Measurements from ENCODE around the gene CDC25B.

CDC25B gene

GRCh38 chr20:3797592-3798372 lies 1.7 kb downstream of the CDC25B start:
- DNase-seq: no peak
- Histone ChIP-seq H4K5ac (ENCODE audit: low read length) (no peak overlapping the region), H2BK15ac (replicated peaks; ENCODE audit: low read depth) (no peak overlapping the region), H2BK5ac (ENCODE audit: low read length) (no peak overlapping the region), H2BK120ac (ENCODE audit: low read depth, low read length) (no peak overlapping the region), H2AK5ac (ENCODE audit: low read length) (no peak overlapping the region), H3K4me1 (ENCODE audit: control insufficient read depth, low read depth, low read length) (peaks cover 13% of the 10 kb centered on the region), H3K4me2 (ENCODE audit: low read length) (no peak overlapping the region), H3K4me3 (ENCODE audit: low read length) (no peak overlapping the region), H3K36me3 (ENCODE audit: control insufficient read depth, insufficient read depth, low read length) (peaks cover 1% of the 10 kb centered on the region), H3K18ac (ENCODE audit: low read length) (no peak overlapping the region), H3K56ac (ENCODE audit: low read length) (peak overlapping the region; percentile 49), H3K79me1 (ENCODE audit: low read length) (peaks cover 1% of the 10 kb centered on the region), H3K4ac (ENCODE audit: low read depth, low read length) (no peak overlapping the region), H3K23ac (ENCODE audit: low read length) (no peak overlapping the region), H3K9ac (ENCODE audit: low read length) (peak overlapping the region; percentile 82), H3K79me2 (ENCODE audit: control insufficient read depth, insufficient read depth, low read length) (no peaks in the 10 kb centered on the region), H3K27ac (ENCODE audit: low read depth, low read length) (no peak overlapping the region), H4K8ac (ENCODE audit: low read depth, low read length) (no peak overlapping the region), H3K27me3 (ENCODE audit: insufficient read depth, low read length, poor library complexity) (no peaks in the 10 kb centered on the region)
- WGBS (ENCODE audit: extremely low coverage, insufficient coverage, low lambda C conversion rate): no CpG with 5 or more reads among the region's 19 CpGs

- no peak overlapping the region for H3K27ac ChIP-seq (ENCODE audit: low read depth, low read length)
Observed at GRCh38 chr20:3798373-3798768, 2.3 kb downstream of the CDC25B start.

GRCh38 chr20:3798908-3799248 lies 2.8 kb downstream of the CDC25B start:
- Histone ChIP-seq H3K18ac (ENCODE audit: low read length) (no peak overlapping the region), H3K36me3 (ENCODE audit: control insufficient read depth, insufficient read depth, low read length) (peaks cover 8% of the 10 kb centered on the region), H4K5ac (ENCODE audit: low read length) (no peak overlapping the region), H2BK15ac (replicated peaks; ENCODE audit: low read depth) (no peak overlapping the region), H3K4me1 (ENCODE audit: control insufficient read depth, low read depth, low read length) (peaks cover 13% of the 10 kb centered on the region), H2BK120ac (ENCODE audit: low read depth, low read length) (no peak overlapping the region), H3K79me1 (ENCODE audit: low read length) (peaks cover 1% of the 10 kb centered on the region), H4K8ac (ENCODE audit: low read depth, low read length) (no peak overlapping the region), H3K27me3 (ENCODE audit: insufficient read depth, low read length, poor library complexity) (no peaks in the 10 kb centered on the region), H3K27ac (ENCODE audit: low read depth, low read length) (no peak overlapping the region), H2AK5ac (ENCODE audit: low read length) (no peak overlapping the region), H3K4ac (ENCODE audit: low read depth, low read length) (no peak overlapping the region), H3K56ac (ENCODE audit: low read length) (peak overlapping the region; percentile 42), H3K23ac (ENCODE audit: low read length) (no peak overlapping the region), H3K79me2 (ENCODE audit: control insufficient read depth, insufficient read depth, low read length) (no peaks in the 10 kb centered on the region), H3K4me3 (ENCODE audit: low read length) (no peak overlapping the region), H3K4me2 (ENCODE audit: low read length) (no peak overlapping the region), H3K9ac (ENCODE audit: low read length) (no peak overlapping the region), H2BK5ac (ENCODE audit: low read length) (no peak overlapping the region)
- DNase-seq: no peak
- no CpG with 5 or more reads among the region's 3 CpGs for WGBS (ENCODE audit: extremely low coverage, insufficient coverage, low lambda C conversion rate)

More at GRCh38 chr20:3798373-3798768, 2.3 kb downstream of the CDC25B start:
- Histone ChIP-seq H2AK5ac (ENCODE audit: low read length) (no peak overlapping the region), H3K36me3 (ENCODE audit: control insufficient read depth, insufficient read depth, low read length) (peaks cover 6% of the 10 kb centered on the region), H4K8ac (ENCODE audit: low read depth, low read length) (no peak overlapping the region), H3K27me3 (ENCODE audit: insufficient read depth, low read length, poor library complexity) (no peaks in the 10 kb centered on the region), H3K56ac (ENCODE audit: low read length) (no peak overlapping the region), H3K23ac (ENCODE audit: low read length) (no peak overlapping the region), H3K4ac (ENCODE audit: low read depth, low read length) (no peak overlapping the region), H3K79me1 (ENCODE audit: low read length) (peaks cover 1% of the 10 kb centered on the region), H3K9ac (ENCODE audit: low read length) (no peak overlapping the region), H4K5ac (ENCODE audit: low read length) (no peak overlapping the region), H3K79me2 (ENCODE audit: control insufficient read depth, insufficient read depth, low read length) (no peaks in the 10 kb centered on the region), H3K4me1 (ENCODE audit: control insufficient read depth, low read depth, low read length) (peaks cover 13% of the 10 kb centered on the region), H2BK5ac (ENCODE audit: low read length) (no peak overlapping the region), H2BK15ac (replicated peaks; ENCODE audit: low read depth) (no peak overlapping the region), H3K4me2 (ENCODE audit: low read length) (no peak overlapping the region), H3K18ac (ENCODE audit: low read length) (no peak overlapping the region), H2BK120ac (ENCODE audit: low read depth, low read length) (no peak overlapping the region), H3K4me3 (ENCODE audit: low read length) (no peak overlapping the region)
- no CpG with 5 or more reads among the region's 5 CpGs for WGBS (ENCODE audit: extremely low coverage, insufficient coverage, low lambda C conversion rate)
- no peak for DNase-seq

GRCh38 chr20:3800256-3800877 lies 4.3 kb downstream of the CDC25B start:
- no peak overlapping the region for H4K8ac ChIP-seq (ENCODE audit: low read depth, low read length)
- no peak overlapping the region for H3K18ac ChIP-seq (ENCODE audit: low read length)
- no peak overlapping the region for H3K4me2 ChIP-seq (ENCODE audit: low read length)
- H3K79me2 ChIP-seq (ENCODE audit: control insufficient read depth, insufficient read depth, low read length): no peaks in the 10 kb centered on the region
- no peak overlapping the region for H2BK5ac ChIP-seq (ENCODE audit: low read length)
- no peak overlapping the region for H4K5ac ChIP-seq (ENCODE audit: low read length)
- H2BK120ac ChIP-seq (ENCODE audit: low read depth, low read length): no peak overlapping the region
- H3K56ac ChIP-seq (ENCODE audit: low read length): peak overlapping the region; percentile 42
- no peak overlapping the region for H3K4ac ChIP-seq (ENCODE audit: low read depth, low read length)
- peak overlapping the region; percentile 18 for H3K27ac ChIP-seq (ENCODE audit: low read depth, low read length)
- peak overlapping the region; percentile 32 for H3K9ac ChIP-seq (ENCODE audit: low read length)
- H3K27me3 ChIP-seq (ENCODE audit: insufficient read depth, low read length, poor library complexity): no peaks in the 10 kb centered on the region
- peak overlapping the region; percentile 45 for H3K23ac ChIP-seq (ENCODE audit: low read length)
- H3K36me3 ChIP-seq (ENCODE audit: control insufficient read depth, insufficient read depth, low read length): peaks cover 8% of the 10 kb centered on the region
- no CpG with 5 or more reads among the region's 18 CpGs for WGBS (ENCODE audit: extremely low coverage, insufficient coverage, low lambda C conversion rate)
- H3K4me3 ChIP-seq (ENCODE audit: low read length): no peak overlapping the region
- no peak overlapping the region for H2BK15ac ChIP-seq (replicated peaks; ENCODE audit: low read depth)
- H2AK5ac ChIP-seq (ENCODE audit: low read length): no peak overlapping the region
- DNase-seq: peak; percentile 81
- H3K4me1 ChIP-seq (ENCODE audit: control insufficient read depth, low read depth, low read length): peaks cover 13% of the 10 kb centered on the region
- H3K79me1 ChIP-seq (ENCODE audit: low read length): peaks cover 1% of the 10 kb centered on the region

- H3K4me2 ChIP-seq (ENCODE audit: low read length): no peak overlapping the region
- DNase-seq: no peak
Observed at GRCh38 chr20:3800878-3801260, 4.8 kb downstream of the CDC25B start.

More at GRCh38 chr20:3800878-3801260, 4.8 kb downstream of the CDC25B start:
- Histone ChIP-seq H3K79me2 (ENCODE audit: control insufficient read depth, insufficient read depth, low read length) (no peaks in the 10 kb centered on the region), H3K4me1 (ENCODE audit: control insufficient read depth, low read depth, low read length) (peaks cover 13% of the 10 kb centered on the region), H3K36me3 (ENCODE audit: control insufficient read depth, insufficient read depth, low read length) (peaks cover 10% of the 10 kb centered on the region), H3K4ac (ENCODE audit: low read depth, low read length) (no peak overlapping the region), H2BK120ac (ENCODE audit: low read depth, low read length) (no peak overlapping the region), H3K4me3 (ENCODE audit: low read length) (no peak overlapping the region), H4K5ac (ENCODE audit: low read length) (no peak overlapping the region), H3K79me1 (ENCODE audit: low read length) (peaks cover 1% of the 10 kb centered on the region), H2AK5ac (ENCODE audit: low read length) (no peak overlapping the region), H2BK15ac (replicated peaks; ENCODE audit: low read depth) (no peak overlapping the region), H3K27ac (ENCODE audit: low read depth, low read length) (no peak overlapping the region), H3K18ac (ENCODE audit: low read length) (no peak overlapping the region), H3K23ac (ENCODE audit: low read length) (peak overlapping the region; percentile 45), H4K8ac (ENCODE audit: low read depth, low read length) (no peak overlapping the region), H3K27me3 (ENCODE audit: insufficient read depth, low read length, poor library complexity) (no peaks in the 10 kb centered on the region), H2BK5ac (ENCODE audit: low read length) (no peak overlapping the region), H3K56ac (ENCODE audit: low read length) (peak overlapping the region; percentile 42), H3K9ac (ENCODE audit: low read length) (no peak overlapping the region)
- no CpG with 5 or more reads among the region's 8 CpGs for WGBS (ENCODE audit: extremely low coverage, insufficient coverage, low lambda C conversion rate)
